ENCODE data around the gene RCN2. TPM values are rescaled to one million over a fixed set of nuclear protein-coding genes. Genes with fewer than 3 reads are reported as not detected.

RCN2 gene
- total and polyA plus RNA-seq, 7 experiments from 2014 or later = 16.7 to 45.7 (median 28.5) TPM

DNA sequence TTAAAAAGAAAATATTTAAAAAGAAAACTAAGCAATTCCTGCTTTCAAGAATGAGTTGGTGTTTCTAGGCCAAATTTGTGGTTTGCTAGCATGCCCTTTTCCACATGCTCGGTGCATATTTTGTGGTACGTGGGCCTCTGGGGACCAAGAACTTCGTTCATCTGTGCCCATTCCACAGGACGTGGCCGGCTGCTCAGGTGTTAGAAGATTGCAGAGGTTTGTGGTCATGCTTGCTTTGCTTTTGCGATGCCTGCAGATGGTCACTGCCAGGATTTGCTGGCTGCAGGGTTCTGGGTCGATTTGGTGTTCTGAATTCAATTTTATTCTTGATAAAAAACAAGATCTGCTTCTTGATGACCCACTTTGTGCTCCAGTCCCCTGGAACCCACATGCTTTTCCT is 70.9 kb downstream of the RCN2 start:
- Mint-ChIP-seq H3K4me3 (peak overlapping the region; percentile 39 to 85 (median 76)), H3K4me1 (peaks cover 72 to 93% (median 90%) of the 10 kb centered on the region in 7 donors), H3K27me3 (no peaks in the 10 kb centered on the region), H3K9me3 (peaks cover 0 to 3% (median 0%) of the 10 kb centered on the region in 11 donors), H3K36me3 (peaks cover 4 to 49% (median 12%) of the 10 kb centered on the region in 5 donors), H3K27ac (peak overlapping the region; percentile 78 to 94 (median 87))
- Histone ChIP-seq H3K27me3 (ENCODE audit: control insufficient read depth in 2 of 2, insufficient read depth in 2 of 2, low read length in 2 of 2) (no peaks in the 10 kb centered on the region), H3K36me3 (ENCODE audit: control insufficient read depth in 2 of 3, insufficient read depth in 3 of 3, low read length in 3 of 3) (peaks cover 0 to 15% (median 3%) of the 10 kb centered on the region in 3 experiments), H3K4me1 (ENCODE audit: control insufficient read depth in 2 of 2, insufficient read depth in 2 of 2, low read length in 2 of 2) (peaks cover 53 to 79% of the 10 kb centered on the region in 2 donors), H3K9me3 (ENCODE audit: control insufficient read depth in 2 of 3, low read length in 3 of 3) (no peaks in the 10 kb centered on the region), H3K4me3 (ENCODE audit: low read length) (peak overlapping the region; percentile 28), H3K27ac (ENCODE audit: low read depth, low read length) (peak overlapping the region; percentile 72)
- CTCF ChIA-PET = interaction anchor here (1.1 to 1.3 kb wide), 2 partner anchors 11 to 29 kb away, joined by 3 to 6 read pairs; no protein-coding TSS in a partner anchor
- intact Hi-C loops (cut with micrococcal nuclease) = no loop called here
- POLR2A ChIA-PET = interaction anchor here (1.0 to 1.2 kb wide), 3 partner anchors 8 to 13 kb away, joined by 3 to 6 read pairs (median 5); partner anchors contain the start of gene PSTPIP1
- ATAC-seq = no peak
- no peak for DNase-seq

DNA sequence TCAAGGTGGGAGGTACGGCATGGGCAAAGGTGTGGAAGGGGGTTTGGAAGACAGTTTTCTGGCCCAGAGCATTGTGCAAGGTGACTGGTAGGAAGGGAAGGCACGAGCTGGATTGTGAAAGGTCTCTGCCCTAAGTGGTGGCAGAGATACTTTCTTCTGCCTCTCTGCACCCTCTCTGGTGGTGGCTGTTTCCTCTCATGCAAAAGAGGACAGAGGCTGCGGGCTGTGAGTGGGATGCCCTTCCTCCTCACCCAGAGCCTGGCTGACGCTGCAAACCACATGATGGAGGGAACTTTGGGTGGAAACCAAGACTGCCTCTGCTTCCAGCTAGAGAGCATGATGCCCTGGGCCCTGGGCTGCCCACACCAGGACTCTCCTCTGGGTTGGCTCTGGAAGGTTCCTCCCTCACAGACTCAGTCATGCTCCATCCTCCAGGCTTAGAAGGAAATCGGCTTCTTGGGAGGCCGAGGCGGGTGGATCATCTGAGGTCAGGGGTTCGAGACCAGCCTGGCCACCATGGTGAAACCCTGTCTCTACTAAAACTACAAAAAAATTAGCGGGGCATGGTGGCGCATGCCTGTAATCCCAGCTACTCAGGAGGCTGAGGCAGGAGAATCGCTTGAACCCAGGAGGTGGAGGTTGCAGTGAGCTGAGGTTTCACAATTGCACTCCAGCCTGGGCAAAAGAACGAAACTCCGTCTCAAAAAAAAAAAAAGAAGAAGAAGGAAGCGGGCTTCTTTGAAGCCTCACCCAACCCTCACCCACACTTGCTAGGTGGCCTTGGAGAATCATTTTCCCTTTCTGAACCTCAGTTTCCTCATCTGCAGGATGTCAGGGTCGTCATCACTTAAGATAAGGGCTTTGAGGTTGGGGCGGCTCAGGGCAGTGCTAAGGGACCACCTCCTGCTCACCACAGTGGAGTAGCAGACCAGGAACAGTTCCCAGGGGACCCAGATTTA is 71.7 kb downstream of the RCN2 start:
- intact Hi-C loops (cut with micrococcal nuclease) = loop anchor here (1.0 kb wide), 3 partner anchors 8 to 19 kb away; partner anchors contain the start of gene PSTPIP1 (in 2 of the 2)
- ChIA-PET CTCF (interaction anchor here (0.6 to 1.3 kb wide), 3 partner anchors 10 to 30 kb away, joined by 3 to 6 read pairs (median 3); no protein-coding TSS in a partner anchor), POLR2A (interaction anchor here (0.6 to 1.9 kb wide), 5 partner anchors 9 to 27 kb away, joined by 3 to 7 read pairs (median 5); partner anchors contain the start of gene PSTPIP1)
- H3K36me3 ChIP-seq (ENCODE audit: control insufficient read depth in 2 of 3, insufficient read depth in 3 of 3, low read length in 3 of 3) = peaks cover 0 to 15% (median 3%) of the 10 kb centered on the region in 3 experiments
- DNase-seq (peak in 8 of 9 donors; percentile 55 to 76 (median 66)), ATAC-seq (peak; percentile 87)
- peaks cover 65 to 89% (median 84%) of the 10 kb centered on the region in 7 donors for H3K4me1 Mint-ChIP-seq
- H3K27ac Mint-ChIP-seq = peak overlapping the region; percentile 78 to 94 (median 87)
- H3K4me3 Mint-ChIP-seq = peak overlapping the region; percentile 39 to 85 (median 76)
- H3K27me3 ChIP-seq (ENCODE audit: control insufficient read depth in 2 of 2, insufficient read depth in 2 of 2, low read length in 2 of 2) = no peaks in the 10 kb centered on the region
- H3K36me3 Mint-ChIP-seq = peaks cover 4 to 46% (median 12%) of the 10 kb centered on the region in 5 donors
- H3K27me3 Mint-ChIP-seq = no peaks in the 10 kb centered on the region
- peaks cover 0 to 3% (median 0%) of the 10 kb centered on the region in 11 donors for H3K9me3 Mint-ChIP-seq
- H3K9me3 ChIP-seq (ENCODE audit: control insufficient read depth in 2 of 3, low read length in 3 of 3) = no peaks in the 10 kb centered on the region
- H3K4me3 ChIP-seq (ENCODE audit: low read length) = peak overlapping the region; percentile 28
- peaks cover 45 to 77% of the 10 kb centered on the region in 2 donors for H3K4me1 ChIP-seq (ENCODE audit: control insufficient read depth in 2 of 2, insufficient read depth in 2 of 2, low read length in 2 of 2)
- peak overlapping the region; percentile 72 for H3K27ac ChIP-seq (ENCODE audit: low read depth, low read length)

Other genes with a start within 250 kb of the RCN2 start
- 10 to 100 TPM; 25.1 to 56.9 (median 54.7) TPM for gene SCAPER, start 26.4 kb upstream of the RCN2 start, total RNA-seq
- 10 to 100 TPM; 22.6 to 31.1 TPM for gene SCAPER, start 26.4 kb upstream of the RCN2 start, polyA plus RNA-seq
- gene PSTPIP1, start 63.4 kb downstream of the RCN2 start, total RNA-seq = 100 to 1,000 TPM; 101 to 182 (median 146) TPM
- 10 to 100 TPM; 29.1 to 38.2 TPM for gene PSTPIP1, start 63.4 kb downstream of the RCN2 start, polyA plus RNA-seq
- 10 to 100 TPM; 17.5 to 24.4 (median 21.7) TPM for gene TSPAN3, start 139.4 kb downstream of the RCN2 start, total RNA-seq
- 100 to 1,000 TPM in 1 of 2 donors, 10 to 100 TPM in 1; 74.7 to 101 TPM for gene TSPAN3, start 139.4 kb downstream of the RCN2 start, polyA plus RNA-seq

Measured in naive thymus-derived CD4-positive, alpha-beta T cell (primary cell).